Measurements from ENCODE around the gene PGPEP1.

DNA sequence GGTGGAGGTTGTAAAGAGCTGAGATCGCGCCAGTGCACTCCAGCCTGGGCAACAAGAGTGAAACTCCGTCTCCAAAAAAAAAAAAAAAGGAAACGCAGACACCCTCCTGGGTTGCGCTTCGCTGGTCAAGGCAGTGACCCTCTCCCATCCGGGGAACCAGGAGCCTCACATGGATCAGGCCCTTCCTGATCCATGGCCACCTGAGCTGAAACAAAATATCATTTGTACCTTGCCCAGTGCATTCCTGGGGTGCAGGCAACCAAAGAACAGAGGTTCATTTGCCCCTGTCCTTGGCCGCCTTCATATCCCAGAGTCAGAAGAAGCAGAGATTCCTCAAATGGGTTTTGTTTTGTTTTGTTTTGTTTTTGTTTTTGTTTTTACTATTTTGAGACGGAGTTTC is 9.5 kb upstream of the PGPEP1 start:
- TF ChIP-seq, protein P1, sequence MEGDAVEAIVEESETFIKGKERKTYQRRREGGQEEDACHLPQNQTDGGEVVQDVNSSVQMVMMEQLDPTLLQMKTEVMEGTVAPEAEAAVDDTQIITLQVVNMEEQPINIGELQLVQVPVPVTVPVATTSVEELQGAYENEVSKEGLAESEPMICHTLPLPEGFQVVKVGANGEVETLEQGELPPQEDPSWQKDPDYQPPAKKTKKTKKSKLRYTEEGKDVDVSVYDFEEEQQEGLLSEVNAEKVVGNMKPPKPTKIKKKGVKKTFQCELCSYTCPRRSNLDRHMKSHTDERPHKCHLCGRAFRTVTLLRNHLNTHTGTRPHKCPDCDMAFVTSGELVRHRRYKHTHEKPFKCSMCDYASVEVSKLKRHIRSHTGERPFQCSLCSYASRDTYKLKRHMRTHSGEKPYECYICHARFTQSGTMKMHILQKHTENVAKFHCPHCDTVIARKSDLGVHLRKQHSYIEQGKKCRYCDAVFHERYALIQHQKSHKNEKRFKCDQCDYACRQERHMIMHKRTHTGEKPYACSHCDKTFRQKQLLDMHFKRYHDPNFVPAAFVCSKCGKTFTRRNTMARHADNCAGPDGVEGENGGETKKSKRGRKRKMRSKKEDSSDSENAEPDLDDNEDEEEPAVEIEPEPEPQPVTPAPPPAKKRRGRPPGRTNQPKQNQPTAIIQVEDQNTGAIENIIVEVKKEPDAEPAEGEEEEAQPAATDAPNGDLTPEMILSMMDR (IDR thresholded peaks at IDR 0.05; ENCODE audit: low read depth, low read length), result no peak
- no peak for TF ChIP-seq EZH2phosphoT487 (IDR thresholded peaks at IDR 0.05; ENCODE audit: low read depth)
